Activated T-cell treated with anti-CD3 and anti-CD28 coated beads for 24 hours (primary cell): Measurements from ENCODE around the gene C16orf96.

ENCODE experiments used
- DNase-seq: peaks from one replicate; pipeline ENCODE4 v3.0.0-alpha.2; 2020; ENCODE audit warnings: low read depth

C16orf96 gene

GRCh38 chr16:4649744-4650442, 93.8 kb downstream of the C16orf96 start:
- no peak for DNase-seq
